Measurements from ENCODE around the gene ATP6V1B1.

ATP6V1B1 gene

DNA sequence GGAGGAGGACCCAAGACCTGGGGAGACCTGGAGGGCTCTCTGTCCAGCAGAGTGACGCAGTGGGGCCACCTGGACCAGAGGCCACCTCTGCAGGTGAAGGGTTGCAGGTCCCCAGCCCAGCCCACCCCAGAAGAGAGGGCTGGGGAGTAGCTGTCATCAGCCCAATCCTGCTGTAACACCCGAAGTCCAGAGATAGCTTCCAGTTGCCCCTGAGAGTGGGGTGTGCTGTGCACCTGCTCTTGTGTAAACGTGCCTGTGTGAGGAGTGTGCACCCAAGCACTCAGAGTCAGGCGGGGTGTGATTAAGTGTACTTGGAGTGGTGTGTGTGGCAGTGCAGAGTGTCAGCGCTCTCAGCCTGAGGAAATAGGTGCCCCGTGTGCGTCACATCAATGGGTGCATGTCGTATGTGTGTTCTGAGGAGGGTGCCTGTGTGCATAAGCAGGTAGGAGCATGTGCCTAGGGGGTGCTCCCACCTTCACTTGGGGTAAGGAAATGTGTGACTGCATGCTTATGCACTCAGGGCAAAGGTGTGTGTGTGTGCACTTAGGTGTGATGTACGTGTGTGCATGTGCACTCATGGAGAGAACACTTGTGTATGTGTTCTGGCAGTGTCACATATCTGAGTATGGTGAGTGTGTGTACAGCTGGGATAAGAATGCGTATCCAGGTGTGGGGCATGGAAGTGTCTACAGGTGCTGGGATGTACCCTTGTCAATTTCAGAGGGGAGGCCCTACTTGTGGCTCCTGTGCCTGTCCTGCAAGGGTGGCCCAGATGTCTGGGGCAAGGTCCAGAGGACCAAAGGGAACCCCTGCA is 672 bp downstream of the ATP6V1B1 start:
- H3K18ac ChIP-seq (ENCODE audit: low read depth in 1 of 2, low read length in 2 of 2), result no peak overlapping the region
- no peak overlapping the region for H3K4me2 ChIP-seq (ENCODE audit: low read length, poor library complexity, severe bottlenecking)
- DNase-seq, result no peak
- H3K36me3 ChIP-seq (ENCODE audit: control insufficient read depth in 1 of 2, insufficient read depth in 2 of 2, low read depth in 1 of 2, low read length in 2 of 2), result peaks cover 0 to 3% of the 10 kb centered on the region in 2 experiments
- H3K23ac ChIP-seq (ENCODE audit: low read length in 2 of 2), result no peak overlapping the region
- peaks cover 7% of the 10 kb centered on the region for H3K4me1 ChIP-seq (ENCODE audit: control insufficient read depth, insufficient read depth, low read depth, low read length)
- H3K4ac ChIP-seq (ENCODE audit: low read depth in 1 of 2, low read length in 2 of 2), result no peak overlapping the region
- no peaks in the 10 kb centered on the region for H3K9me3 ChIP-seq (ENCODE audit: control insufficient read depth, low read length)
- H3K27me3 ChIP-seq (ENCODE audit: control insufficient read depth in 1 of 2, insufficient read depth in 1 of 2, low read length in 2 of 2), result peaks cover 34 to 41% of the 10 kb centered on the region in 2 experiments
- H3K14ac ChIP-seq (ENCODE audit: low read length in 2 of 2), result no peak overlapping the region
- H3K9ac ChIP-seq (ENCODE audit: low read length), result no peak overlapping the region
- H2BK12ac ChIP-seq (ENCODE audit: low read length in 2 of 2), result no peak overlapping the region
- no peak overlapping the region for H3K4me3 ChIP-seq (ENCODE audit: insufficient read depth in 1 of 2, low read depth in 1 of 2, low read length in 2 of 2)
- no peak overlapping the region for H2BK120ac ChIP-seq (ENCODE audit: low read depth, low read length)
- H2BK5ac ChIP-seq (ENCODE audit: low read depth, low read length, poor library complexity, severe bottlenecking), result no peak overlapping the region
- no peak overlapping the region for H4K91ac ChIP-seq (ENCODE audit: low read length)
- no peak overlapping the region for H2BK15ac ChIP-seq (ENCODE audit: low read depth, poor library complexity, severe bottlenecking)
- WGBS, result 83% methylated on average over 10 of the region's 10 CpGs
- no peak overlapping the region for H3K27ac ChIP-seq (ENCODE audit: low read length, poor library complexity, severe bottlenecking)
- no peak overlapping the region for H4K8ac ChIP-seq (ENCODE audit: low read length)
- H2AFZ ChIP-seq (ENCODE audit: low read depth, low read length), result no peak overlapping the region
- H3K79me1 ChIP-seq (replicated peaks; ENCODE audit: low read length, poor library complexity, severe bottlenecking), result no peaks in the 10 kb centered on the region
- H2AK5ac ChIP-seq (ENCODE audit: low read length, severe bottlenecking), result no peak overlapping the region

DNA sequence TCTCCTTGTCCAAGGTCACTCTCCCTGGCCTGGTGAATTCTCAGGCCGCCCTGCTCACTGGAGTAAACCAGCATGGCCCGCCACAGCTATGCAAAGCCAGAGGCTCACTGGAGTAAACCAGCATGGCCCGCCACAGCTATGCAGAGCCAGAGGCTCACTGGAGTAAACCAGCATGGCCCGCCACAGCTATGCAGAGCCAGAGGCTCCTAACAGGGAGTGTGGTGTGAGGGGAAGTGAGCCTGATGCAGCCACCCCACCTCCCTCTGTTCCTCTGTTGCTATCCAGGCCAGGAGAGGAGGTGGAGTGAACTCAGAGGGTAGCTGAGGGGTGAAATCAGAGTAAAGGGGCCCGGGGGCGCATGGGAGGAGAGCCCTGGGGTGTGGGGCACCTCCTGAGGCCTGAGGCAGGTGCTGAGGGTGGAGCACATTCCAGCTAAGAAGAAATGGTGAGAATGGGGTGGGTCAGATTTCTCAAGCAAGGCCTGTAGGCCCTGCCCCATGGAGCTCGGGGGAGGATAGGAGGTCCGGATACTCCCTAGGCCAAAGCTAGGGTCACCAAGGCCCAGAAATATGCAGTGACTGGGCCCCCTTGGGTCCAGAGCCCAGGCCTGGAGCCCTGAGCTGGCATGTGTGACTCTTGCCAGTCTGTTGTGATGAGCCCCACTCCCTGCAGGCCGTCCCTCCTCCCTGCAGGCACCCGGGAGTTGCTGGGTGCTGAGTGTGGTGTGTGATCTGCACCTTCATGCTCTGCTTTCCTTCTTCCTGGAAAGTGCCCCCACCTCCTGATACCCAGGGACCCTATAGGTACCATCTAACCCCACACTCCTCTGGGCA is 1.5 kb downstream of the ATP6V1B1 start:
- no peak overlapping the region for H2AK5ac ChIP-seq (ENCODE audit: low read length, severe bottlenecking)
- H2BK5ac ChIP-seq (ENCODE audit: low read depth, low read length, poor library complexity, severe bottlenecking), result no peak overlapping the region
- no peak overlapping the region for H3K4me3 ChIP-seq (ENCODE audit: insufficient read depth in 1 of 2, low read depth in 1 of 2, low read length in 2 of 2)
- H3K27ac ChIP-seq (ENCODE audit: low read length, poor library complexity, severe bottlenecking), result no peak overlapping the region
- WGBS, result 51% methylated on average over 8 of the region's 10 CpGs
- no peak overlapping the region for H4K8ac ChIP-seq (ENCODE audit: low read length)
- H3K4me2 ChIP-seq (ENCODE audit: low read length, poor library complexity, severe bottlenecking), result no peak overlapping the region
- H2BK12ac ChIP-seq (ENCODE audit: low read length in 2 of 2), result no peak overlapping the region
- H3K9me3 ChIP-seq (ENCODE audit: control insufficient read depth, low read length), result no peaks in the 10 kb centered on the region
- H3K79me1 ChIP-seq (replicated peaks; ENCODE audit: low read length, poor library complexity, severe bottlenecking), result no peaks in the 10 kb centered on the region
- peaks cover 38 to 41% of the 10 kb centered on the region in 2 experiments for H3K27me3 ChIP-seq (ENCODE audit: control insufficient read depth in 1 of 2, insufficient read depth in 1 of 2, low read length in 2 of 2)
- H3K23ac ChIP-seq (ENCODE audit: low read length in 2 of 2), result no peak overlapping the region
- H4K91ac ChIP-seq (ENCODE audit: low read length), result no peak overlapping the region
- H2BK15ac ChIP-seq (ENCODE audit: low read depth, poor library complexity, severe bottlenecking), result no peak overlapping the region
- no peak overlapping the region for H3K9ac ChIP-seq (ENCODE audit: low read length)
- H3K4me1 ChIP-seq (ENCODE audit: control insufficient read depth, insufficient read depth, low read depth, low read length), result peaks cover 7% of the 10 kb centered on the region
- H3K18ac ChIP-seq (ENCODE audit: low read depth in 1 of 2, low read length in 2 of 2), result no peak overlapping the region
- H3K36me3 ChIP-seq (ENCODE audit: control insufficient read depth in 1 of 2, insufficient read depth in 2 of 2, low read depth in 1 of 2, low read length in 2 of 2), result peaks cover 0 to 3% of the 10 kb centered on the region in 2 experiments
- no peak for DNase-seq
- no peak overlapping the region for H3K14ac ChIP-seq (ENCODE audit: low read length in 2 of 2)
- H2BK120ac ChIP-seq (ENCODE audit: low read depth, low read length), result no peak overlapping the region
- H3K4ac ChIP-seq (ENCODE audit: low read depth in 1 of 2, low read length in 2 of 2), result no peak overlapping the region
- no peak overlapping the region for H2AFZ ChIP-seq (ENCODE audit: low read depth, low read length)

DNA sequence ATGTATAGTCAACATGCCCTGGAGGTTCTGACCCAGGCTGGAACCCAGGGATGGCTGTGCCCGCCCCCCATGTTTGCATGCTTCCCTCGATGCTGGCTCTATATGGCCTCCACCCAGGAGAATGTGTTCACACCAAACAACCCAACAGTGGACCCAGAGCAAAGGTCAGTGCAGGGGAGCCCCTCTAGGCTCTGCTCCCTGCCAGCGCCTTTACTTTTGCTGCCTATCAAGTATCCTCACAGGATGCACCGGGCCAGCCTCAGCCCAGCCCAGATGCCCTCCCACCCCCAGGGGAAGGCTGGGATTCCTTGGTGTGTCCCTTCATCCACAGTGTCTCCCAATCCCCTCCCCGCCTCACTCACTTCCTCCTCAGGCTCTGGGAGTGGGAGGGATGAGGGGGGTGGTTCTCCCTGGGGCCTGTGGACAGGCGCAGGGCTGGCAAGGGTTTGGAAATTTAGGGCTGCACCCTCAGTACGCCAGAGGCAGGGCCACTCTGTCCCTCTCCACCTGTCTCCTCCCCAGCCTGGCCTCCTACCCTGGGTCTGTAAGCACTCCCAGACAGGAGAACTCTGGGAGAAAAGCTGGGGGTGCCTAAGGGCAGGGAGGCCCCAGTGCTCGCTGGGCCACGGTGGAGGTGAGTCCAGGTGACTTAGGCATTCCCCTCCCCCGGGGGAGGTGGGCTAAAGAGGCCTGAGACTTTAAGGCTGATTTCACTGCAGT is 2.3 kb downstream of the ATP6V1B1 start:
- H2BK12ac ChIP-seq (ENCODE audit: low read length in 2 of 2), result no peak overlapping the region
- no peak overlapping the region for H2BK5ac ChIP-seq (ENCODE audit: low read depth, low read length, poor library complexity, severe bottlenecking)
- no peak overlapping the region for H4K91ac ChIP-seq (ENCODE audit: low read length)
- no peak overlapping the region for H2AFZ ChIP-seq (ENCODE audit: low read depth, low read length)
- no peak overlapping the region for H3K4me2 ChIP-seq (ENCODE audit: low read length, poor library complexity, severe bottlenecking)
- no peaks in the 10 kb centered on the region for H3K9me3 ChIP-seq (ENCODE audit: control insufficient read depth, low read length)
- no peak overlapping the region for H3K4ac ChIP-seq (ENCODE audit: low read depth in 1 of 2, low read length in 2 of 2)
- H2BK120ac ChIP-seq (ENCODE audit: low read depth, low read length), result no peak overlapping the region
- H3K36me3 ChIP-seq (ENCODE audit: control insufficient read depth in 1 of 2, insufficient read depth in 2 of 2, low read depth in 1 of 2, low read length in 2 of 2), result peaks cover 0 to 2% of the 10 kb centered on the region in 2 experiments
- H3K27ac ChIP-seq (ENCODE audit: low read length, poor library complexity, severe bottlenecking), result no peak overlapping the region
- no peak overlapping the region for H3K9ac ChIP-seq (ENCODE audit: low read length)
- H2AK5ac ChIP-seq (ENCODE audit: low read length, severe bottlenecking), result no peak overlapping the region
- H3K23ac ChIP-seq (ENCODE audit: low read length in 2 of 2), result no peak overlapping the region
- no peaks in the 10 kb centered on the region for H3K79me1 ChIP-seq (replicated peaks; ENCODE audit: low read length, poor library complexity, severe bottlenecking)
- no peak overlapping the region for H3K4me3 ChIP-seq (ENCODE audit: insufficient read depth in 1 of 2, low read depth in 1 of 2, low read length in 2 of 2)
- DNase-seq, result no peak
- H3K27me3 ChIP-seq (ENCODE audit: control insufficient read depth in 1 of 2, insufficient read depth in 1 of 2, low read length in 2 of 2), result peaks cover 40 to 41% of the 10 kb centered on the region in 2 experiments
- 61% methylated on average over 7 of the region's 10 CpGs for WGBS
- no peak overlapping the region for H4K8ac ChIP-seq (ENCODE audit: low read length)
- H2BK15ac ChIP-seq (ENCODE audit: low read depth, poor library complexity, severe bottlenecking), result no peak overlapping the region
- peaks cover 12% of the 10 kb centered on the region for H3K4me1 ChIP-seq (ENCODE audit: control insufficient read depth, insufficient read depth, low read depth, low read length)
- H3K14ac ChIP-seq (ENCODE audit: low read length in 2 of 2), result no peak overlapping the region
- H3K18ac ChIP-seq (ENCODE audit: low read depth in 1 of 2, low read length in 2 of 2), result no peak overlapping the region

GRCh38 chr2:70938586-70938950 is 2.9 kb downstream of the ATP6V1B1 start:
- Histone ChIP-seq H3K4me1 (ENCODE audit: control insufficient read depth, insufficient read depth, low read depth, low read length) (peaks cover 18% of the 10 kb centered on the region), H3K4me3 (ENCODE audit: insufficient read depth in 1 of 2, low read depth in 1 of 2, low read length in 2 of 2) (no peak overlapping the region), H2BK5ac (ENCODE audit: low read depth, low read length, poor library complexity, severe bottlenecking) (no peak overlapping the region), H3K9ac (ENCODE audit: low read length) (no peak overlapping the region), H3K27me3 (ENCODE audit: control insufficient read depth in 1 of 2, insufficient read depth in 1 of 2, low read length in 2 of 2) (peaks cover 40 to 41% of the 10 kb centered on the region in 2 experiments), H2AFZ (ENCODE audit: low read depth, low read length) (no peak overlapping the region), H3K23ac (ENCODE audit: low read length in 2 of 2) (no peak overlapping the region), H3K14ac (ENCODE audit: low read length in 2 of 2) (no peak overlapping the region), H3K9me3 (ENCODE audit: control insufficient read depth, low read length) (no peaks in the 10 kb centered on the region), H2BK15ac (ENCODE audit: low read depth, poor library complexity, severe bottlenecking) (no peak overlapping the region), H2AK5ac (ENCODE audit: low read length, severe bottlenecking) (no peak overlapping the region), H3K79me1 (replicated peaks; ENCODE audit: low read length, poor library complexity, severe bottlenecking) (no peaks in the 10 kb centered on the region), H3K4ac (ENCODE audit: low read depth in 1 of 2, low read length in 2 of 2) (no peak overlapping the region), H3K27ac (ENCODE audit: low read length, poor library complexity, severe bottlenecking) (no peak overlapping the region), H3K4me2 (ENCODE audit: low read length, poor library complexity, severe bottlenecking) (no peak overlapping the region), H3K18ac (ENCODE audit: low read depth in 1 of 2, low read length in 2 of 2) (no peak overlapping the region), H2BK12ac (ENCODE audit: low read length in 2 of 2) (no peak overlapping the region), H4K8ac (ENCODE audit: low read length) (no peak overlapping the region), H4K91ac (ENCODE audit: low read length) (no peak overlapping the region), H2BK120ac (ENCODE audit: low read depth, low read length) (no peak overlapping the region), H3K36me3 (ENCODE audit: control insufficient read depth in 1 of 2, insufficient read depth in 2 of 2, low read depth in 1 of 2, low read length in 2 of 2) (no peaks in the 10 kb centered on the region)
- DNase-seq, result no peak
- 25% methylated on average over 2 of the region's 3 CpGs for WGBS
